LNCaP clone FGC (cell line): ENCODE measurements around the gene USP3.

ENCODE experiments used
- DNase-seq: peaks from one replicate; pipeline ENCODE4 v3.0.0-alpha.2; 2011; ENCODE audit warnings: low read depth
- H3K4me3 ChIP-seq: 2 replicates; pipeline ENCODE4 v1.5.1; 2011; ENCODE audit warnings: mild to moderate bottlenecking, low read depth, low read length, control low read depth
- CTCF ChIP-seq: IDR thresholded peaks from 2 replicates; pipeline ENCODE4 v1.5.1; 2012; ENCODE audit warnings: mild to moderate bottlenecking; ENCODE audit not compliant: control insufficient read depth, insufficient read depth; ENCODE audit errors: extremely low read depth

Gene USP3

GRCh38 chr15:63476229-63476632, 28.2 kb upstream of the USP3 start:
- no peak for DNase-seq
- no peak overlapping the region for H3K4me3 ChIP-seq
- no peak for TF ChIP-seq CTCF

- no peak overlapping the region for H3K4me3 ChIP-seq
- DNase-seq, result no peak
- no peak for TF ChIP-seq CTCF
Measured at GRCh38 chr15:63478243-63478642, 26.1 kb upstream of the USP3 start.

- no peak for DNase-seq
- H3K4me3 ChIP-seq, result no peak overlapping the region
- TF ChIP-seq CTCF, result no peak
Measured at GRCh38 chr15:63480441-63480821, 24.0 kb upstream of the USP3 start.

- TF ChIP-seq CTCF, result no peak
- no peak for DNase-seq
Measured at GRCh38 chr15:63481105-63481810, 23.1 kb upstream of the USP3 start.

GRCh38 chr15:63482874-63483323, 21.5 kb upstream of the USP3 start:
- no peak for DNase-seq
- no peak overlapping the region for H3K4me3 ChIP-seq
- TF ChIP-seq CTCF, result no peak

More at GRCh38 chr15:63481105-63481810, 23.1 kb upstream of the USP3 start:
- no peak overlapping the region for H3K4me3 ChIP-seq

- no peak for TF ChIP-seq CTCF
- H3K4me3 ChIP-seq, result no peak overlapping the region
- no peak for DNase-seq
Measured at GRCh38 chr15:63483521-63484371, 20.6 kb upstream of the USP3 start.
